ENCODE results near the gene SPR. TPM values are rescaled to one million over a fixed set of nuclear protein-coding genes. Genes with fewer than 3 reads are reported as not detected.

The SPR gene
- total and polyA plus RNA-seq, 9 of the 15 experiments (the other 6 are each of a cell fraction or from before 2014, with no cell fraction given): 7.7 to 38.3 (median 26.3) TPM

DNA sequence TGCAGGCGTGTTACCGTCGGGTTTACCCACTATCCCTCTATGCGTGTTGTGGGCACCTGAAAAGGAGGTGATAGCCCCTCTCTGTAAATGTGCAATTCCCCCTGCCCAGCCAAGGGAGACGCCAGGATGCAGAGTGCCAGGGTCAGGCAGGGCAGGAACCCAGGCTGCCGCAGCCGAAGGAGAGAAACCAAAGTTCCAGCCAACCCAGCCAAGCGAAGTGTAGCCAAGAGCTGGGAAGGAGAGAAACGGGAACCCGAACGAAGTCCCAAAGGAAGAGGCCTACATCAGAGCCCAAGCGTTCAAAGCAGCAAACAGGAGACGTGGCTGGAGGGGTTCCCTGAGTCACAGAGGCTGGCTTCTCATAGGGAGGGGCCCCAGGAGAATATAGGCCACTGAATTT is 24.2 kb upstream of the SPR start (continued):
- TF ChIP-seq, protein P1, sequence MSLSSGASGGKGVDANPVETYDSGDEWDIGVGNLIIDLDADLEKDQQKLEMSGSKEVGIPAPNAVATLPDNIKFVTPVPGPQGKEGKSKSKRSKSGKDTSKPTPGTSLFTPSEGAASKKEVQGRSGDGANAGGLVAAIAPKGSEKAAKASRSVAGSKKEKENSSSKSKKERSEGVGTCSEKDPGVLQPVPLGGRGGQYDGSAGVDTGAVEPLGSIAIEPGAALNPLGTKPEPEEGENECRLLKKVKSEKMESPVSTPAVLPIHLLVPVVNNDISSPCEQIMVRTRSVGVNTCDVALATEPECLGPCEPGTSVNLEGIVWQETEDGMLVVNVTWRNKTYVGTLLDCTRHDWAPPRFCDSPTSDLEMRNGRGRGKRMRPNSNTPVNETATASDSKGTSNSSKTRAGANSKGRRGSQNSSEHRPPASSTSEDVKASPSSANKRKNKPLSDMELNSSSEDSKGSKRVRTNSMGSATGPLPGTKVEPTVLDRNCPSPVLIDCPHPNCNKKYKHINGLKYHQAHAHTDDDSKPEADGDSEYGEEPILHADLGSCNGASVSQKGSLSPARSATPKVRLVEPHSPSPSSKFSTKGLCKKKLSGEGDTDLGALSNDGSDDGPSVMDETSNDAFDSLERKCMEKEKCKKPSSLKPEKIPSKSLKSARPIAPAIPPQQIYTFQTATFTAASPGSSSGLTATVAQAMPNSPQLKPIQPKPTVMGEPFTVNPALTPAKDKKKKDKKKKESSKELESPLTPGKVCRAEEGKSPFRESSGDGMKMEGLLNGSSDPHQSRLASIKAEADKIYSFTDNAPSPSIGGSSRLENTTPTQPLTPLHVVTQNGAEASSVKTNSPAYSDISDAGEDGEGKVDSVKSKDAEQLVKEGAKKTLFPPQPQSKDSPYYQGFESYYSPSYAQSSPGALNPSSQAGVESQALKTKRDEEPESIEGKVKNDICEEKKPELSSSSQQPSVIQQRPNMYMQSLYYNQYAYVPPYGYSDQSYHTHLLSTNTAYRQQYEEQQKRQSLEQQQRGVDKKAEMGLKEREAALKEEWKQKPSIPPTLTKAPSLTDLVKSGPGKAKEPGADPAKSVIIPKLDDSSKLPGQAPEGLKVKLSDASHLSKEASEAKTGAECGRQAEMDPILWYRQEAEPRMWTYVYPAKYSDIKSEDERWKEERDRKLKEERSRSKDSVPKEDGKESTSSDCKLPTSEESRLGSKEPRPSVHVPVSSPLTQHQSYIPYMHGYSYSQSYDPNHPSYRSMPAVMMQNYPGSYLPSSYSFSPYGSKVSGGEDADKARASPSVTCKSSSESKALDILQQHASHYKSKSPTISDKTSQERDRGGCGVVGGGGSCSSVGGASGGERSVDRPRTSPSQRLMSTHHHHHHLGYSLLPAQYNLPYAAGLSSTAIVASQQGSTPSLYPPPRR (CRISPR knock-in tag; IDR thresholded peaks at IDR 0.05; ENCODE audit: borderline replicate concordance): no peak

GRCh38 chr2:72864500-72864899 is 22.7 kb upstream of the SPR start:
- H3K36me3 ChIP-seq (ENCODE audit: control insufficient read depth, insufficient read depth, low read length): no peaks in the 10 kb centered on the region
- ChIA-PET CTCF (ENCODE audit: low intra/inter-chr PET ratio) (no interaction called here), POLR2A (interaction anchor here (1.8 kb wide), 1 partner anchor 22 kb away, joined by 3 read pairs; no protein-coding TSS in a partner anchor)
- no peaks in the 10 kb centered on the region for H3K9me1 ChIP-seq (ENCODE audit: control insufficient read depth, insufficient read depth, low read length)
- no peaks in the 10 kb centered on the region for H3K79me2 ChIP-seq (ENCODE audit: control insufficient read depth, insufficient read depth, low read length)
- no peak overlapping the region for H3K4me3 ChIP-seq
- FAIRE-seq (no peak), ATAC-seq (no peak), DNase-seq (ENCODE audit: extremely low read depth in 1 of 4, low spot score in 3 of 4) (no peak)
- H3K4me1 ChIP-seq (replicated peaks in 1 of 2; ENCODE audit: control insufficient read depth in 2 of 2, insufficient read depth in 2 of 2, low read length in 2 of 2): peaks cover 3 to 8% of the 10 kb centered on the region in 2 experiments; a peak in 3 of 5 replicates
- H3K9me3 ChIP-seq (replicated peaks; ENCODE audit: control insufficient read depth, insufficient read depth, low read depth, low read length): no peaks in the 10 kb centered on the region
- TF ChIP-seq RFX1 (IDR thresholded peaks at IDR 0.05): peak; percentile 30
- no peak for TF ChIP-seq ATF7 (IDR thresholded peaks at IDR 0.05)
- TF ChIP-seq FOSL1 (tag; conservative IDR thresholded peaks at IDR 0.05): peak; percentile 75
- no peak for TF ChIP-seq ZMIZ1 (IDR thresholded peaks at IDR 0.05; ENCODE audit: low read depth in 2 of 2, low read length in 2 of 2)
- no peak for TF ChIP-seq BRD4 (IDR thresholded peaks at IDR 0.05)
- no peak for TF ChIP-seq HDAC6 (IDR thresholded peaks at IDR 0.05; ENCODE audit: low read depth, low read length)
- TF ChIP-seq, protein P2, sequence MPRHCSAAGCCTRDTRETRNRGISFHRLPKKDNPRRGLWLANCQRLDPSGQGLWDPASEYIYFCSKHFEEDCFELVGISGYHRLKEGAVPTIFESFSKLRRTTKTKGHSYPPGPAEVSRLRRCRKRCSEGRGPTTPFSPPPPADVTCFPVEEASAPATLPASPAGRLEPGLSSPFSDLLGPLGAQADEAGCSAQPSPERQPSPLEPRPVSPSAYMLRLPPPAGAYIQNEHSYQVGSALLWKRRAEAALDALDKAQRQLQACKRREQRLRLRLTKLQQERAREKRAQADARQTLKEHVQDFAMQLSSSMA (CRISPR knock-in tag; IDR thresholded peaks at IDR 0.05): no peak
- no peak for TF ChIP-seq ZNF77 (CRISPR knock-in tag; IDR thresholded peaks at IDR 0.05)
- no peaks in the 10 kb centered on the region for H4K20me1 ChIP-seq (replicated peaks; ENCODE audit: control insufficient read depth, insufficient read depth, low read length)
- intact Hi-C loops (cut with micrococcal nuclease) (loop anchor here (5.0 kb wide), 1 partner anchor 47 kb away; no protein-coding TSS in a partner anchor), in situ Hi-C loops (cut with MboI) (no loop called here)
- no peak overlapping the region for H2AFZ ChIP-seq (ENCODE audit: low read depth, low read length)
- no peak overlapping the region for H3K9ac ChIP-seq (ENCODE audit: insufficient read depth in 1 of 2, low read depth in 2 of 2, low read length in 2 of 2)
- H3K27me3 ChIP-seq (ENCODE audit: control insufficient read depth in 2 of 2, insufficient read depth in 2 of 2, low read length in 2 of 2): peaks cover 2 to 5% of the 10 kb centered on the region in 2 experiments; a peak in 1 of 5 replicates
- WGBS (ENCODE audit: insufficient coverage, low coverage, missing lambda C conversion rate): 0% methylated on average over 2 of the region's 2 CpGs
- H3K4me2 ChIP-seq (ENCODE audit: insufficient read depth, low read length): no peak overlapping the region
- no peak overlapping the region for H3K27ac ChIP-seq (ENCODE audit: extremely low read depth, low read depth, low read length)
- BruUV-seq (replicated peaks): no TSS peak

All from K562 (cell line).